ENCODE measurements around the gene POC1B.
A peak's percentile ranks its signal among the peaks of the same experiment; 100 is the strongest.

POC1B gene

DNA sequence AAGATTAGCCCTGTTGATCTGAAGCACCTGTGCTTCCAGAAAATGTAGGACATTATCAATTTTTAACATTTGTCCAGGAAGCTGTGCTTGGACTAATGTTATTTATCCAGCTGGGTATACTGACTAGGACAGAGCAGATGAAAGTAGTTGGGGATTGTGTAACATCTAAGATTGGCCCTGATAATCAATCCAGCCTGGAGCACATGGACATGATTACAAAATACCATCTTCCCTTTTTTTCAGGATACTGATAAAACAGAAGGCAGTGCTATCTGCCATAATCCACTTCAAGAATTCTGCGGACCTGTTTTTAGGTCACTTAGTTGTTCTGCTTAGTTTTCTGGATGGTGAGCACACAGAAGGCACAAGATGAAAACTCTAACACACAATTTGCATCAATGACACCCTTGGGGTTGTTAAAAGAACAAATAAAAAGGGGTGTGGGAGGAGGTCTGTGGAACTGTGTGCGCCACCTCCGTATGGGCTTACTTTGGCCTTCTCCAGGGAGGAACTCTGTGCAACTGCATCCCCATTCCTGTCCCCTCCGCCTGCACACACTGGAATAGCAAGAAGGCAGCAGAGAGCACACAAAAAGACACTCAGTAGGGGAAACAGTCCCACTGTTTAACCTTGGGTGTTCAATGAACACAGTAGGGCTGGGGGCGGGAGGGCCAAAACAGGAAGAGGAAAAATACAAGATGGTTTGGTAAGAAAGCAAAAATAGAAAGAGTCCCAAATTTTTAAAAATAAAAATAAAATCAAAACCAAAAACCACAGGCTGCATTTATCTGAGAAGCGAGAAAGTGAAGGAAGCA lies 142.4 kb downstream of the POC1B start:
- TF ChIP-seq, protein P1, sequence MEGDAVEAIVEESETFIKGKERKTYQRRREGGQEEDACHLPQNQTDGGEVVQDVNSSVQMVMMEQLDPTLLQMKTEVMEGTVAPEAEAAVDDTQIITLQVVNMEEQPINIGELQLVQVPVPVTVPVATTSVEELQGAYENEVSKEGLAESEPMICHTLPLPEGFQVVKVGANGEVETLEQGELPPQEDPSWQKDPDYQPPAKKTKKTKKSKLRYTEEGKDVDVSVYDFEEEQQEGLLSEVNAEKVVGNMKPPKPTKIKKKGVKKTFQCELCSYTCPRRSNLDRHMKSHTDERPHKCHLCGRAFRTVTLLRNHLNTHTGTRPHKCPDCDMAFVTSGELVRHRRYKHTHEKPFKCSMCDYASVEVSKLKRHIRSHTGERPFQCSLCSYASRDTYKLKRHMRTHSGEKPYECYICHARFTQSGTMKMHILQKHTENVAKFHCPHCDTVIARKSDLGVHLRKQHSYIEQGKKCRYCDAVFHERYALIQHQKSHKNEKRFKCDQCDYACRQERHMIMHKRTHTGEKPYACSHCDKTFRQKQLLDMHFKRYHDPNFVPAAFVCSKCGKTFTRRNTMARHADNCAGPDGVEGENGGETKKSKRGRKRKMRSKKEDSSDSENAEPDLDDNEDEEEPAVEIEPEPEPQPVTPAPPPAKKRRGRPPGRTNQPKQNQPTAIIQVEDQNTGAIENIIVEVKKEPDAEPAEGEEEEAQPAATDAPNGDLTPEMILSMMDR (IDR thresholded peaks at IDR 0.05; ENCODE audit: low read depth, low read length): no peak
- peak; percentile 46 for DNase-seq (ENCODE audit: extremely low read depth, low read depth)

DNA sequence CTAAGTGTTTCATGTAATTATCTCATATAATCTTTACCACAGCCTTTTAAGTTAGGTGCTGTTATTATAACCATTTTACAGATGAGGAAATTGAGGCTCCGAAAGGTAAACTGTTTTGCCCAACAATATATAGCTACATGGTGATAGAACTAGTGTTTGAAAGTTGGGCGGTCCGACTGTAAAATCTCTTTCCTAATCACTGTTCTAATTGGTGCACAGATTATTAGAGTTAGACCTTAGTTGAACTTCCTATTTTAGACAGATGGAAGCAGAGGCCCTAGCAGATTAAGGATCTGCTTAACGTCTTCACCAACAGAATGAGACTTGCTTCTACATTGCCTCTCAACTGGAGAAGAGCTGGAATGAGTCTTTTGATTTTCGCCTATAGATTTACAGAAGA lies 143.5 kb downstream of the POC1B start:
- TF ChIP-seq, protein P1 (IDR thresholded peaks at IDR 0.05; ENCODE audit: low read depth, low read length): no peak
- no peak for DNase-seq (ENCODE audit: extremely low read depth, low read depth)

DNA sequence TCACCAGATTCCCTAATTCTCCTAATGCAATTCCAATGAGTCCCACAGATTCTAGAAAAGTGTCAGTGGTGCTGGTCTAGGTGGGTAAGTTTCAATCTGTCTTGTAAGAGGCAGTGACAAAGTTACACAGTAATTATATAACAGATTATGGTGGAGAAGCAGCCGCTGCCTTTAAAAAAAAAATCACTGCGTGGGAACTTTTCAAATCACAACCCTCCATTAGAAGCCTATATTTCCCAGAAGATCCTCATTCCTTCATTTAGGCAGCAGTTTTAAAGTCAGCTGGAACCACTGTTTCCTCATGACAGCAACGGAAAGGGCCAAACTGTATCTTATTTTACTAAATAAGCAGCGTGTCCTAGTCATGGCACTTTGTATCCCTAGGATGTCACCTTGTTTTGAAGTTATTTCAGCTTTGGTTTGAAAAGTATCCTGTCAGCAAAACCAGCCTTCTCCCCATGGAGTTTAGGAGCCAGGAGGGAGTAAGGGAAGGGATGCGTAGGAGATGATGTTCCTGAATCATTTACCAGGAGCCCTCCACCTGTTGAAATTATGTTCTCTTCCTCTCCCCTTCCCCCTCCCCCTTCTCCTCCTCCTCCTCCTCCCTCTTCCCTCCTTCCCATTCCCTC lies 145.9 kb downstream of the POC1B start:
- DNase-seq (ENCODE audit: extremely low read depth, low read depth): no peak
- TF ChIP-seq, protein P1 (IDR thresholded peaks at IDR 0.05; ENCODE audit: low read depth, low read length): no peak

DNA sequence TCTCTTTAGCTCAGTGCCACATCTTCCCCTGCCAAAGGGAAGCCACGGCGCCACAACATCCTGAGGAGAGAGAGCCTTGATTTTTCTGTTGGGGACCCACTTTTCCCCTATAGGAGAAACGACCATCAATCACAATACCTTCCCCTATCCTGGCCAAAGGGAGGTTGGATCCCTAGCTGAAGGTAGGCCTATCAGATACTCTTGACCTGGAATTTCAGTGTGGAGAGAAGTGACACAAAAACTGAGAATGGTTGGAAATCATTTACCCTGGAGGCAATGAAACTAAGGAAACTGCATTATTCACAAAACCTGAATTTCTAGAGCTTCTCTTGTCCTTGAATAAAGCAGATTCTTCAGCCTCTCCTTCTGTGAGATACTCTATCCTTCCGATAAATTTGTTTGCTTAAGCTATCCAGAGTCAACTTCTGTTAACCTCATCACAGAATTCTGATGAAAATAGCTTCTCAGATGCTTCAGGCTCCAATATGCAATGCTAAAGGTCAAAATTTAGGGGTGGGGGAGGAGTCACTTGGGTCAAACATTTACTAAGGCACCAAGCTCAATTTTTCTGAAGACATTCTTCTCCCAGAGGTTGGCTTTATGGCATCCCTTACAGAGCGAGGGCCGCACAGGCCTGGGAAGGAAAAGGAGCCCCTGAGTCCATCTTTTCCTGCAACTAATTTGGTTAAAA lies 146.6 kb downstream of the POC1B start:
- DNase-seq (ENCODE audit: extremely low read depth, low read depth): no peak
- TF ChIP-seq, protein P1 (IDR thresholded peaks at IDR 0.05; ENCODE audit: low read depth, low read length): no peak

DNA sequence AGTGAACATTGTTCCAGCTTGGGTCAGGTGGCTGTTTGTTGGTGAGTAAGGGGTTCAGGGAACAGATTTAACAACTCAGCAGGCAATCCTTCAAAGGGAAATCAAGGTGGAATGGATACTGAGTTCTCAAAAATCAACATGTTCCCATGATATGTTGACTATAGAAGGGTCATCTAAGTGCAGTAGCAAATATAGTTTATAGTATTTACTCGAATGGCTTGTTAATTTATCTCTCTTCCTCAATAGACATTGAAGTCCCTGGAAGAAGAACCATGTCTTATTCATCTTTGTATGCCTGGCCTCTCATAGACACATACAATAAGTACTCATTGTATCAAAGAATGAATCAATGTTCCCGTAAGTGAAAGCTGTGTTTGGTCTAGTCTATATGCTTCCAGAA lies 149.0 kb downstream of the POC1B start:
- DNase-seq (ENCODE audit: extremely low read depth, low read depth): no peak

DNA sequence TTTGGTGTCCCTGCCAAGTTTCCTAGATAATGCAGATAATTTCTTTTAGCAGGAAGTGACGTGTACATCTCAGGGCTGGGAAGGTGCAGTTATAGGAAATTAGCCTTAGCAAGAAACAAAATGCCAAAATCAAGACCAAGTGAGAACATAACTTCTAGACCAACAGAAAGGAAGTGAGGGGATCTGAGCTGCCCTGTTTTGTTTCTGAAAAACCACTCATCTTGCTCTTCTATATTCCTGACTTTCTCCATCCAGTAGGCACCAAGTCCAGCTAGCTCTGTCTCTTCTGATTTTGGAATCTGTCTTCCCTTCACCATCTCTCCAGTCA lies 149.7 kb downstream of the POC1B start:
- TF ChIP-seq, protein P1 (IDR thresholded peaks at IDR 0.05; ENCODE audit: low read depth, low read length): no peak

More for the DNA sequence above, 149.0 kb downstream of the POC1B start:
- TF ChIP-seq, protein P1 (IDR thresholded peaks at IDR 0.05; ENCODE audit: low read depth, low read length): no peak

More for the DNA sequence above, 149.7 kb downstream of the POC1B start:
- no peak for DNase-seq (ENCODE audit: extremely low read depth, low read depth)
